NCI-H2107 treated with DMSO at 0.1 percent for 48 hours (cell line): ENCODE measurements around the gene PRR22.
A peak's percentile ranks its signal among the peaks of the same experiment; 100 is the strongest.

ENCODE experiments used
- DNase-seq: peaks from one replicate; lab custom pipeline; 2025; ENCODE audit not compliant: unreplicated experiment; lab: John Stamatoyannopoulos, UW

The PRR22 gene

GRCh38 chr19:5784581-5785147, at the start of gene PRR22:
PRR22 (minus strand) TSS chr19:5784746; CDS start chr19:5784660, 86 bp downstream.
- DNase-seq = no peak

GRCh38 chr19:5832527-5833216, 48.1 kb upstream of the PRR22 start:
- DNase-seq = no peak

- no peak for DNase-seq
These were observed 47.5 kb upstream of the PRR22 start for GRCh38 chr19:5832061-5832460.

GRCh38 chr19:5831159-5831558, 46.6 kb upstream of the PRR22 start:
- DNase-seq = no peak

GRCh38 chr19:5829567-5830310, 45.2 kb upstream of the PRR22 start:
- no peak for DNase-seq

- peak; percentile 67 for DNase-seq
These were observed 44.4 kb upstream of the PRR22 start for GRCh38 chr19:5828661-5829566.

- DNase-seq = peak; percentile 90
These were observed 43.5 kb upstream of the PRR22 start for GRCh38 chr19:5827891-5828660.

GRCh38 chr19:5827342-5827890, 42.9 kb upstream of the PRR22 start:
- DNase-seq = no peak

- peak; percentile 97 for DNase-seq
These were observed 42.2 kb upstream of the PRR22 start for GRCh38 chr19:5826531-5827341.

- DNase-seq = no peak
These were observed 40.6 kb upstream of the PRR22 start for GRCh38 chr19:5825178-5825577.

- DNase-seq = no peak
These were observed 40.2 kb upstream of the PRR22 start for GRCh38 chr19:5824751-5825150.

- DNase-seq = no peak
These were observed 39.2 kb upstream of the PRR22 start for GRCh38 chr19:5823579-5824281.

- no peak for DNase-seq
These were observed 37.8 kb upstream of the PRR22 start for GRCh38 chr19:5822181-5822844.

- no peak for DNase-seq
These were observed 37.1 kb upstream of the PRR22 start for GRCh38 chr19:5821521-5822180.

- DNase-seq = no peak
These were observed 36.2 kb upstream of the PRR22 start for GRCh38 chr19:5820785-5821184.

- DNase-seq = no peak
These were observed 34.0 kb upstream of the PRR22 start for GRCh38 chr19:5818594-5818993.

- DNase-seq = no peak
These were observed 32.7 kb upstream of the PRR22 start for GRCh38 chr19:5817218-5817617.

- no peak for DNase-seq
These were observed 30.3 kb upstream of the PRR22 start for GRCh38 chr19:5814852-5815246.
